Measurements from ENCODE around the gene AIFM2.

The AIFM2 gene

DNA sequence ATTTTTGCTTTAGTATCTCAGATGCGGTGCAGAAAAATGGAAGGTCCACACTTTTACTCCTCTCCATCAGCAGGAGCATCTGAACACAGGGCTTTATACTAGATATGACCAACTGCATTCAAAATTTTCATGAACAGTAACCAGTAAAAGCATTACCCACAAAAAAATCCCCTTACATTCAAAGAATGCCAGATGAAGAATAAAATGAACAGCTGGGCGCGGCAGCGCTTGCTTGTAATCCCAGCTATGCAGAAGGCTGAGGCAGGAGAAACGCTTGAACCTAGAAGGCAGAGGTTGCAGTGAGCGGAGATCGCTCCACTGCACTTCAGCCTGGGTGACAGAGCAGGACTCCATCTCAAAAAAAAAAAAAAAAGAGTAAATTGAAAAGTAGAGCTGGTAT lies 34.6 kb upstream of the AIFM2 start:
- Histone ChIP-seq H3K79me2 (ENCODE audit: insufficient read depth, low read depth) (peaks cover 75% of the 10 kb centered on the region), H2AFZ (ENCODE audit: low read depth) (no peak overlapping the region), H3K27me3 (ENCODE audit: insufficient read depth, low read depth) (no peaks in the 10 kb centered on the region), H3K4me3 (IDR thresholded peaks at IDR 0.05; ENCODE audit: insufficient read depth, low read depth, low read length) (no peak overlapping the region), H3K4me1 (ENCODE audit: low read depth, poor library complexity, severe bottlenecking) (peaks cover 53% of the 10 kb centered on the region), H4K20me1 (ENCODE audit: insufficient read depth) (peaks cover 17% of the 10 kb centered on the region), H3K4me2 (no peak overlapping the region), H3K27ac (no peak overlapping the region), H3K9ac (no peak overlapping the region), H3K36me3 (ENCODE audit: insufficient read depth) (no peaks in the 10 kb centered on the region; the same call in 1 of the 2 replicates)
- TF ChIP-seq, protein P1, sequence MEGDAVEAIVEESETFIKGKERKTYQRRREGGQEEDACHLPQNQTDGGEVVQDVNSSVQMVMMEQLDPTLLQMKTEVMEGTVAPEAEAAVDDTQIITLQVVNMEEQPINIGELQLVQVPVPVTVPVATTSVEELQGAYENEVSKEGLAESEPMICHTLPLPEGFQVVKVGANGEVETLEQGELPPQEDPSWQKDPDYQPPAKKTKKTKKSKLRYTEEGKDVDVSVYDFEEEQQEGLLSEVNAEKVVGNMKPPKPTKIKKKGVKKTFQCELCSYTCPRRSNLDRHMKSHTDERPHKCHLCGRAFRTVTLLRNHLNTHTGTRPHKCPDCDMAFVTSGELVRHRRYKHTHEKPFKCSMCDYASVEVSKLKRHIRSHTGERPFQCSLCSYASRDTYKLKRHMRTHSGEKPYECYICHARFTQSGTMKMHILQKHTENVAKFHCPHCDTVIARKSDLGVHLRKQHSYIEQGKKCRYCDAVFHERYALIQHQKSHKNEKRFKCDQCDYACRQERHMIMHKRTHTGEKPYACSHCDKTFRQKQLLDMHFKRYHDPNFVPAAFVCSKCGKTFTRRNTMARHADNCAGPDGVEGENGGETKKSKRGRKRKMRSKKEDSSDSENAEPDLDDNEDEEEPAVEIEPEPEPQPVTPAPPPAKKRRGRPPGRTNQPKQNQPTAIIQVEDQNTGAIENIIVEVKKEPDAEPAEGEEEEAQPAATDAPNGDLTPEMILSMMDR (conservative IDR thresholded peaks at IDR 0.05; ENCODE audit: low read depth, low read length), result no peak

GRCh38 chr10:70166394-70166793 lies 33.8 kb upstream of the AIFM2 start:
- Histone ChIP-seq H3K79me2 (ENCODE audit: insufficient read depth, low read depth) (peaks cover 80% of the 10 kb centered on the region), H3K36me3 (ENCODE audit: insufficient read depth) (no peaks in the 10 kb centered on the region; the same call in 1 of the 2 replicates), H4K20me1 (ENCODE audit: insufficient read depth) (peaks cover 22% of the 10 kb centered on the region), H3K27me3 (ENCODE audit: insufficient read depth, low read depth) (no peaks in the 10 kb centered on the region), H3K4me1 (ENCODE audit: low read depth, poor library complexity, severe bottlenecking) (peaks cover 53% of the 10 kb centered on the region), H2AFZ (ENCODE audit: low read depth) (no peak overlapping the region), H3K4me2 (no peak overlapping the region), H3K4me3 (IDR thresholded peaks at IDR 0.05; ENCODE audit: insufficient read depth, low read depth, low read length) (no peak overlapping the region), H3K27ac (no peak overlapping the region), H3K9ac (no peak overlapping the region)
- TF ChIP-seq, protein P1 (conservative IDR thresholded peaks at IDR 0.05; ENCODE audit: low read depth, low read length), result no peak

GRCh38 chr10:70164163-70164562 lies 31.5 kb upstream of the AIFM2 start:
- TF ChIP-seq, protein P1 (conservative IDR thresholded peaks at IDR 0.05; ENCODE audit: low read depth, low read length), result no peak
- Histone ChIP-seq H3K27me3 (ENCODE audit: insufficient read depth, low read depth) (no peaks in the 10 kb centered on the region), H3K4me1 (ENCODE audit: low read depth, poor library complexity, severe bottlenecking) (peaks cover 55% of the 10 kb centered on the region), H3K79me2 (ENCODE audit: insufficient read depth, low read depth) (peaks cover 74% of the 10 kb centered on the region), H3K9ac (no peak overlapping the region), H2AFZ (ENCODE audit: low read depth) (no peak overlapping the region), H3K27ac (no peak overlapping the region), H3K4me3 (IDR thresholded peaks at IDR 0.05; ENCODE audit: insufficient read depth, low read depth, low read length) (no peak overlapping the region), H3K36me3 (ENCODE audit: insufficient read depth) (peaks cover 5% of the 10 kb centered on the region; the same call in 1 of the 2 replicates), H4K20me1 (ENCODE audit: insufficient read depth) (peaks cover 17% of the 10 kb centered on the region), H3K4me2 (no peak overlapping the region)

DNA sequence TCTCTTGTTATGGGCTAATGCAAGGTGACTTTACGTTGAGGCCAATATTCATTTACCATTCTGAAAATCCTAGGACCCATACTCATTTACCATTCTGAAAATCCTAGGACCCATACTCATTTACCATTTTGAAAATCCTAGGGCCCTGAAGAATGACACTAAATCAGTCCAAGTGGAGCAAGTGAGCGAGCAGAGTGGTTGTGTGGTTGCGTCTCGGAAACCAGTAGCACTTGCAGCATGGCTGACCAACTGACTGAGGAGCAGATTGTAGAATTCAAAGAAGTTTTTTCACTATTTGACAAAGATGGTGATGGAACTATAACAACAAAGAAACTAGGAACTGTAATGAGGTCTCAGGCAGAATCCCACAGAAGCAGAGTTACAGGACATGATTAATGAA lies 30.8 kb upstream of the AIFM2 start:
- peaks cover 48% of the 10 kb centered on the region for H3K4me1 ChIP-seq (ENCODE audit: low read depth, poor library complexity, severe bottlenecking)
- H2AFZ ChIP-seq (ENCODE audit: low read depth), result no peak overlapping the region
- H3K79me2 ChIP-seq (ENCODE audit: insufficient read depth, low read depth), result peaks cover 67% of the 10 kb centered on the region
- TF ChIP-seq, protein P1 (conservative IDR thresholded peaks at IDR 0.05; ENCODE audit: low read depth, low read length), result no peak
- H3K27ac ChIP-seq, result no peak overlapping the region
- peak overlapping the region; percentile 2; the same call in 1 of the 2 replicates for H3K4me2 ChIP-seq
- no peak overlapping the region for H3K4me3 ChIP-seq (IDR thresholded peaks at IDR 0.05; ENCODE audit: insufficient read depth, low read depth, low read length)
- H3K36me3 ChIP-seq (ENCODE audit: insufficient read depth), result peaks cover 5% of the 10 kb centered on the region; the same call in 1 of the 2 replicates
- no peak overlapping the region for H3K9ac ChIP-seq
- H3K27me3 ChIP-seq (ENCODE audit: insufficient read depth, low read depth), result no peaks in the 10 kb centered on the region
- H4K20me1 ChIP-seq (ENCODE audit: insufficient read depth), result peaks cover 17% of the 10 kb centered on the region
